ENCODE results near the gene LACRT.

GRCh38 chr12:54667945-54668344, 33.2 kb upstream of the LACRT start:
- no peak for TF ChIP-seq EZH2phosphoT487 (IDR thresholded peaks at IDR 0.05)
- TF ChIP-seq EZH2 (IDR thresholded peaks at IDR 0.05), result no peak
- TF ChIP-seq CTCF (IDR thresholded peaks at IDR 0.05), result no peak
